ENCODE results near the gene KLHL17.

Gene KLHL17

DNA sequence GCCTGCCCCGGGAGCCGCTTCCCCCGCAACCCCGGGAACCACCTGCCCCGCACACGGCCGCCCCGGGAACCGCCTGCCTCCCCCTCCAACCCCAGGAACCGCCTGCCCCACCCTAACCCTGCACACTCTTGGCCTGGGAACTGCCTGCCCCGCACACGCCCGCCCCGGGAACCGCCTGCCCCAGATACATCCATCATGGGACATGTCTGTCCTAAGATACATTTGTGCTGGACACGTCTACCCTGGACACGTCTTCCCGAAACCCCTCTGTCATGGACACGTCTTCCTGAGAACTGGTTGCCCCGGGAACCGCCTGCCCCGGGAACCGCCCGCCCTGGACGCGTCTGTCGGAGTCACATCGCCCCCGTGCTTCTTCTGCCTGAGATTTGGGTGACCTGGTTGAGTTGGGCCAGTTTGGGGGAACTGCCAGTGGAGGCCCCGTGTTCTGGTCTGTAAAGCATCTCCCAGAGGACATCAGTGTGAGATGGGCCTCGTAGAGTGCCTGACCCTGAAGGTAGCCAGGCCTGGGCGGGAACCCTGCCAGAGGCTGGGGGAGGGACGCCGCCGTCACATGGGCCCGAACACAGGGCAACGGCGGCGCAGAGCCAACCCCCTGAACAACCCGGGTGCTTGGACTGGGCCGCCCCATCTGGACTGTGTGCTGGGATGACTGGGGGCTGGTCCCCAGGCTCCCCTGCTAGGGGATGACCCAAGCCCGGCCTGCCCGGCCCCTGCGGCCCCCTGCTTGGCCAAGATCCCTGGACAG lies 17.9 kb downstream of the KLHL17 start:
- in situ Hi-C loops (cut with MboI; ENCODE audit: low sequenced_read_pairs, unreplicated experiment), result no loop called here
- TF ChIP-seq, protein P1, sequence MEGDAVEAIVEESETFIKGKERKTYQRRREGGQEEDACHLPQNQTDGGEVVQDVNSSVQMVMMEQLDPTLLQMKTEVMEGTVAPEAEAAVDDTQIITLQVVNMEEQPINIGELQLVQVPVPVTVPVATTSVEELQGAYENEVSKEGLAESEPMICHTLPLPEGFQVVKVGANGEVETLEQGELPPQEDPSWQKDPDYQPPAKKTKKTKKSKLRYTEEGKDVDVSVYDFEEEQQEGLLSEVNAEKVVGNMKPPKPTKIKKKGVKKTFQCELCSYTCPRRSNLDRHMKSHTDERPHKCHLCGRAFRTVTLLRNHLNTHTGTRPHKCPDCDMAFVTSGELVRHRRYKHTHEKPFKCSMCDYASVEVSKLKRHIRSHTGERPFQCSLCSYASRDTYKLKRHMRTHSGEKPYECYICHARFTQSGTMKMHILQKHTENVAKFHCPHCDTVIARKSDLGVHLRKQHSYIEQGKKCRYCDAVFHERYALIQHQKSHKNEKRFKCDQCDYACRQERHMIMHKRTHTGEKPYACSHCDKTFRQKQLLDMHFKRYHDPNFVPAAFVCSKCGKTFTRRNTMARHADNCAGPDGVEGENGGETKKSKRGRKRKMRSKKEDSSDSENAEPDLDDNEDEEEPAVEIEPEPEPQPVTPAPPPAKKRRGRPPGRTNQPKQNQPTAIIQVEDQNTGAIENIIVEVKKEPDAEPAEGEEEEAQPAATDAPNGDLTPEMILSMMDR (IDR thresholded peaks at IDR 0.05; ENCODE audit: borderline replicate concordance, control extremely low read depth, extremely low read depth, insufficient read depth, missing control alignments), result no peak
- no peak for DNase-seq (ENCODE audit: low spot score)

DNA sequence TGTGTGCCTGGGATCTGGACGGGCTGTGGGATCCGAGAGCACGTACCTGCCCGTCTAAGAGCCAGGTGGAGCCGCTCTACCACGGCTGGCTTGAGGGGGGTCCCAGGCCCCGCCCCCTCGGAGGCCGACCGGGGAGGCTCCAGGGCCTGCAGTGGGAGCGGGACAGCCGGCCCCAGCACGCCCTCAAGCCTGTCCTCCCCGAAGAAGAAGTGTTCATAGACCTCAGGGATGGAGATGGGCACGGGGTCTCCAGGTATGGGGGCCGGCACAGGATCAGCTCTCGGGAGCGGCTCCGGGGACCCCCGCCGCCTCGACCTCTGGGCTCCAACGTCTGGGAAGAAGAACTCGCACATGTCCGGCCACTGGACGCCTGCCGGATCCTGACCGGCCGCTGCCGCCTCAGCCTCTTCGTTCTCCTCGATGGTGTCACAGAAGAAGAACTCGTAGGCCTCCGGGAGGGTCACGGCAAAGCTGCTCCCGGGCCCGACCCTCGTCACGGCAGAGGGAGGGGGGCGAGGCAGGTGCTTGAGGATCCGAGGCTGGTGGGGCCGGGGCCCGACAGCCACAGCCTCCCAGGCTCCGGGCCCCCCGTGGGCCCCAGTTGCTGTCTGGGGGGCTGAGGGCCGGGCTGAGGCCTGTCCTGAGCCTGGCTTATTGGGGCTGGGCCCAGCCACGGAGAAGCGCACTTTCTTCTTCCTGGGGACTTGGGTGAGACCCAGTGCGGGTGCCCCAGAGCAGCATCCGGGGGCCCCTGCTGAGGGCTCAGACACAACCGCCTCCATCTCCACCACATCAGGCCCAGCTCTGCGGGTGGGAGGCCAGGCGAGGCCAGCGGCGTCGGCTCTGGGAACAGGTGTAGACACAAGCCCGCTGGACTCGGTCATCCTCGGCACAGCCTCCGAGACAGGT lies 18.7 kb downstream of the KLHL17 start:
- in situ Hi-C loops (cut with MboI; ENCODE audit: low sequenced_read_pairs, unreplicated experiment), result no loop called here

DNA sequence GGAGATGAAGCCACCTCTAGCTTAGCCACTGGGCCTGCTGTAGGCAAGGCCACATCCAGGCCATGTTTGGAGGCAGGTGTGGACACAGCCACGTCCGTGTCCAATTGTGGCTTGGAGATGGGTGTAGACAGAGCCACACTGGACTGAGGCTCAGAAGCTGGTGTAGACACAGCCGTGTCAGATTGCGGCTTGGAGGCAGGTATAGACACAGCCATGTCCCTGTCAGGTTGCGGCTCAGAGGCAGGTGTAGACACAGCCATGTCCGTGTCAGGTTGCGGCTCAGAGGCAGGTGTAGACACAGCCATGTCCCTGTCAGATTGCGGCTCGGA lies 19.3 kb downstream of the KLHL17 start:
- TF ChIP-seq, protein P1 (IDR thresholded peaks at IDR 0.05; ENCODE audit: borderline replicate concordance, control extremely low read depth, extremely low read depth, insufficient read depth, missing control alignments), result no peak
- no peak for DNase-seq (ENCODE audit: low spot score)
- in situ Hi-C loops (cut with MboI; ENCODE audit: low sequenced_read_pairs, unreplicated experiment), result no loop called here

More for the DNA sequence above, 18.7 kb downstream of the KLHL17 start:
- DNase-seq (ENCODE audit: low spot score), result no peak
- TF ChIP-seq, protein P1 (IDR thresholded peaks at IDR 0.05; ENCODE audit: borderline replicate concordance, control extremely low read depth, extremely low read depth, insufficient read depth, missing control alignments), result no peak

DNA sequence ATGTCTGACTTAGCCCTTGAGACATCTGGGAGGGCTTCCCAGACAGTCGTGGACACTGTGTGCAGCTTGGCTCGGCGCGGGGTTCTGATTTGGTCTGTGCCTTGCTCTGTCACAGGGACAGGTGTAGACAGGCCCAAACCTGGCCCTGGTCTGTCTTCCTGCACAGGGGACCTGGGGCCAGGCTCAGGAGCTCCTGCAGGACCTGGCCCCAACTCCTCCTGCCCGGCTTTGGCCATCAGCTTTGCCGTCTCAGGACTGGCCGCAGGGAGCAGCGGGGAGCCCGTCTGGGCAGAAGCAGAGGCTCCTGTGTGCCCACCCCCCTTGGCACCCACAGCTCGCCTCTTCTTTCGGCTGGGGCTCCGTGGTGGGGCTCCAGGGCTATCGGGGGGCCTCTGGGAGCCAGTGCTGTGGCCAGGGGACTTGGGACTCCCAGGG lies 19.8 kb downstream of the KLHL17 start:
- DNase-seq (ENCODE audit: low spot score), result no peak
- in situ Hi-C loops (cut with MboI; ENCODE audit: low sequenced_read_pairs, unreplicated experiment), result no loop called here
- TF ChIP-seq, protein P1 (IDR thresholded peaks at IDR 0.05; ENCODE audit: borderline replicate concordance, control extremely low read depth, extremely low read depth, insufficient read depth, missing control alignments), result no peak

DNA sequence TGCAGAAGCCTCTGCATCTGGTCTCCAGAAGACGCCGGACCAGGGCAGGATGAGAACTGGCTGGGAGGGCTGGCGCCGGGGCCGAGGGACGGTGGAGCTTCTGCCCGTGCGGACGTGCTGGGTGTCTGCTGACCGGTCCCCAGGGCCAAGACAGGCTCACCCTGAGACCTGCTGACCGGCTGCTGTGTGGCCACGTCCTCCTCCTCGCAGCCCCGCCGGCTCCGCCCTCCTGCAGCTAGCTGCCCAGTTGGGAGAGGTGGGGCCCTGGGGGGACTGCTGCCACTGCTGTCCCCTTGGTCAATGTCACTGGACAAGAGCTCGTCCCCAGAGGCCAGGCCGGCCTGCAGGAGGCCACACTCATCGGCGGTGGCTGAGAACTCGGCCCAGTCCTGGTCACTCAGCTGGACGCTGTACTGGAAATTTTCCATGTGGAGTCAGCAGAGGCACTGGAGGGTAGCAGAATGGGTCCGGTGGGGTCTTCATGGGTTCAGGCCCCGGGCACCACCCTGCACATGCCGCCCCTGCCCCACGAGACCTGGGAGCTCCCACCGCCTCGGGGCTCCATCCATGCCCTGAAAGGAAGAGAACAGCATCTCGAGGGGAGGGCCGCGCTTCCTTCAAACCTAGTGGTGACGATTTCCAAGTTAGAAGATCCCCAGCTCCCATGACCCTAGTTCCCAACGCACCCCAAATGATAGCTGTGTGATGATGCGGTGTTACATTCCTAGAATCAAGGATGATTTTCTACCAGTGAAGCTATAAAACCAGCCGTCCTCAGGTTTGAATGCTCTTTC lies 20.4 kb downstream of the KLHL17 start:
- no peak for DNase-seq (ENCODE audit: low spot score)
- TF ChIP-seq, protein P1 (IDR thresholded peaks at IDR 0.05; ENCODE audit: borderline replicate concordance, control extremely low read depth, extremely low read depth, insufficient read depth, missing control alignments), result no peak
- in situ Hi-C loops (cut with MboI; ENCODE audit: low sequenced_read_pairs, unreplicated experiment), result no loop called here

DNA sequence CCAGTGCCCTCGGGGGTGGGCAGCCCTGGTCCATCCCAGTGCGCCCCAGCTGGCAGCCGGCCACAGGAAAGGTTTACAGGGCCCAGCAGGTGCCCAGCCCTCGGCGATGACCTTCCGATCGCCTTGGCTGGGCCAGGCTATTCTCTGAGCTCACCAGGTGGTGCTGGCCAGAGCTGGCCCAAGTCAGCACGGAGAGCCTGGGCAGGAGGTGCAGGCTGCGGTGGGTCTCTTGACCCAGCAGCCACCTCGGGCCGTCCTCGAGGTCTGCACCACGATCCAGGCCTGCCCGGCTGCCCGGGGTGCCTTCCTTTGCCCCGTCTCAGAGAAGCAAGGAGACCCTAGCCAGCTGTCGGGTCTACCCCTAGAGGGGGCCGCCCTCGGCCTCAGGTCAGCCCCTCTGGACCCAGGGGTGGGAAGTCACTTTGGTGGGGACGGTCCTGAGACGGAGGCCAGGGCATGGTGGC lies 21.1 kb downstream of the KLHL17 start:
- TF ChIP-seq, protein P1 (IDR thresholded peaks at IDR 0.05; ENCODE audit: borderline replicate concordance, control extremely low read depth, extremely low read depth, insufficient read depth, missing control alignments), result no peak
- DNase-seq (ENCODE audit: low spot score), result no peak
- in situ Hi-C loops (cut with MboI; ENCODE audit: low sequenced_read_pairs, unreplicated experiment), result no loop called here
